GM21576 (cell line): ENCODE data around the gene GGT5.
"Not testable (repeated sequence)": the region's sequence is repeated elsewhere in the genome, so short reads cannot be mapped to it uniquely, and the experiment has no call there.

Experiments used
- ATAC-seq: cut with Tn5 transposase; IDR thresholded peaks from one replicate; pipeline ENCODE4 v1.9.1; 2021; ENCODE audit warnings: mild to moderate bottlenecking, moderate library complexity; ENCODE audit not compliant: unreplicated experiment

Gene GGT5

GRCh38 chr22:24185001-24185500 is 59.8 kb downstream of the GGT5 start:
- ATAC-seq, result no peak

- no peak for ATAC-seq
Measured at GRCh38 chr22:24184057-24184798, 60.7 kb downstream of the GGT5 start.

GRCh38 chr22:24183321-24184031 is 61.4 kb downstream of the GGT5 start:
- no peak for ATAC-seq

GRCh38 chr22:24182900-24183246 is 62.0 kb downstream of the GGT5 start:
- ATAC-seq, result not testable (repeated sequence)

GRCh38 chr22:24181996-24182899 is 62.6 kb downstream of the GGT5 start:
- ATAC-seq, result no peak

GRCh38 chr22:24181088-24181995 is 63.5 kb downstream of the GGT5 start, which contains the start of gene SUSD2:
Gene SUSD2 (plus strand): TSS chr22:24181487. CDS start chr22:24181520, 33 bp downstream.
- no peak for ATAC-seq

GRCh38 chr22:24180316-24181087 is 64.4 kb downstream of the GGT5 start:
- no peak for ATAC-seq

GRCh38 chr22:24179478-24180210 is 65.2 kb downstream of the GGT5 start:
- ATAC-seq, result no peak

GRCh38 chr22:24178502-24179440 is 66.1 kb downstream of the GGT5 start:
- no peak for ATAC-seq

- no peak for ATAC-seq
Measured at GRCh38 chr22:24178021-24178431, 66.9 kb downstream of the GGT5 start.

- no peak for ATAC-seq
Measured at GRCh38 chr22:24177456-24177855, 67.4 kb downstream of the GGT5 start.

GRCh38 chr22:24177045-24177444 is 67.8 kb downstream of the GGT5 start:
- no peak for ATAC-seq

GRCh38 chr22:24176630-24177029 is 68.3 kb downstream of the GGT5 start:
- ATAC-seq, result no peak

GRCh38 chr22:24176040-24176439 is 68.8 kb downstream of the GGT5 start:
- ATAC-seq, result no peak

- ATAC-seq, result no peak
Measured at GRCh38 chr22:24175160-24175808, 69.6 kb downstream of the GGT5 start.

- ATAC-seq, result no peak
Measured at GRCh38 chr22:24171822-24172221, 73.1 kb downstream of the GGT5 start.

GRCh38 chr22:24170632-24171031 is 74.2 kb downstream of the GGT5 start:
- no peak for ATAC-seq
